Right kidney (tissue), 1 donor: ENCODE results near the gene OSGIN1.
"Not testable (repeated sequence)": the region's sequence is repeated elsewhere in the genome, so short reads cannot be mapped to it uniquely, and the experiment has no call there.

Experiments used
- DNase-seq: peaks from one replicate; pipeline ENCODE4 v3.0.0-alpha.2; 2016

OSGIN1 gene

DNA sequence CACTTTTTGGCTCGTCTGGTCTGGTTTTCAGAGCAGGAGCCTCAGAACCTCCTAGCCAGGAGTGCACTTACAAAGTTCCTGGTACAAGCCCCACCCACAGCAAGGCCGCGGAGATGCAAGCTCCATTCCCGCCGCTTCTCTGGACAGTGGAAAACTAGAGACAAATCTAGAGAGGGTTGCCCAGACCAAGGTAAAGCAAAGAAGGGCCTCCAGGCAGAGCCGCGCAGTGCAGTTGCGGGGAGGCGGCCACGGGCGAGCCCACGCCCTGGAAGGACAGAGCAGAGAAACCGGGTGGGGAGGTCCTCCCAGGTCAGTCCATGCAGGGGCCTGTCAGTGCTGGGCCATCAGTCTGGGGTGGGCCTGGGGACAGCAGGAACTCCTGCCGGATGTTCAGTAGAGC is 11.0 kb upstream of the OSGIN1 start:
- no peak for DNase-seq

DNA sequence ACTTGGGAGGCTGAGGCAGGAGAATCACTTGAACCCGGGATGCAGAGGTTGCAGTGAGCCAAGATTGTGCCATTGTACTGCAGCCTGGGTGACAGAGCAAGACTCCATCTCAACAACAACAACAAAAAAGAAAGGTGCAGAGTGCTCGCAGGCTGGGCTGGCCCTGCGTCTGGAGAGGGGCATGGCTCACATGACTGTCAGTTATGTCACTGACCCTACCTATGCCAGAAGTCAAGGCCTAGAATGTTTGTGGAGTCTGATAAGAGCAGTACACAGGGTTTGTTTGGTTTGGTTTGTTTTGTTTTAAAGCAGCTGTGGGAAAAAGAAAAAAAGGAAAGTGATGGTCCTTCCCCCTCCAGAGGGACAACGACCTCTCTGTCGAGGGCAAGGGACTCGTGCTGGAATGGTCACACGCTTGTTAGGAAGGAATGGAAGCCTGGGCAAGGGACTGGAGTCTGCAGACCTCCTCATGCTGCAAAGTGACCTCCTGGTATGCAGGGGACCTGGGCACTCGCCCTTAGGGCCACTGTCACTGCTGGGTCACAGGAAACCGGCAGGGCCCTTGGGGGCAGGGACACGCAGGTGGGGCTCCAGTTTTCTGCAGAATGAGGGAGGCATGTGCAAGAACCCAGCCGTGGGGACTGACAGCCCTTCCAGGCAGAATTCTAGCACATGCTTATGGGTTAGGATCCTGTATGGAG is 10.1 kb upstream of the OSGIN1 start:
- no peak for DNase-seq

DNA sequence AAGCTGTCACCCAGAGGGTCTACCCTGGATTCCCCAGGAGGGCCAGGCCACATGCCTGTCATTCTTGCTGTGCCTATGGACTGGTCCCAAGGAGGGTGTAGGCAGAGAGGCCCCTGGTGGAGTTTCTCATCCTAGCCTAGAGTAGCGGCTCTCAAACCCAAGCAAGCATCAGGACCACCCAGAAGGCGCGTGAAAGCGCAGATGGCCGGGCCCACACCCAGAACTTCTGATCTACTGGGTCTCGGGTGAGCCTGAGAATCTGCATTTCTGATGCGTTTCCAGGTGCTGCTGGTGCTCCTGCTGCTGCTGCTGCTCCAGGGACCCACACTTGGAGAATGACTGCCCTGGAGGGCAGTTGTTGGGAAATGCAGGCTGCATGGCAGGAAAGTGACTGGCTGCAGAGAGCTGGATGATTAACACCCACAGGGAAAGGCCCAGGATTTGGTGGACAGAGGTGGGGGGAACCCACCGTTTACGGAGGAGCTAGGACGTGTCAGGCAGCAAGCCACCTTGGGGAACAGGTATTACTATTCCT is 9.5 kb upstream of the OSGIN1 start:
- no peak for DNase-seq

DNA sequence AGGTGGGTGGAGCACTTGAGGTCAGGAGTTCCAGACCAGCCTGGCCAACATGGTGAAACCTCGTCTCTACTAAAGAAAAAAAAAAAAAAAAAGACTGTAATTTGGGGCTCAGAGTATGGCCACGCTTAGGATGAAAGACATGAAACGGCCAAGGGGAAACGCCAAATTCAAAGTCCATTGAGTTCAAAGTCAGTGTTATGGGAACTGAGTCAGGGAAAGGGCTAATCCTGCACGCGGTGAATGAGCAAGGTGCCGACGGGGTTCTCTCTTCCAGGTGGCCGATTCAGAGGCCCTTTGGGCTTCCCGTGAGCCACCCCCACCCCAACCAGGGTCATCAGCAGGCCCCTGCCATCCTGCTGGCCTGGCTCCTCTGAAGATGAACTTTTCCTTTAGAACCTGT is 7.5 kb upstream of the OSGIN1 start:
- no peak for DNase-seq

DNA sequence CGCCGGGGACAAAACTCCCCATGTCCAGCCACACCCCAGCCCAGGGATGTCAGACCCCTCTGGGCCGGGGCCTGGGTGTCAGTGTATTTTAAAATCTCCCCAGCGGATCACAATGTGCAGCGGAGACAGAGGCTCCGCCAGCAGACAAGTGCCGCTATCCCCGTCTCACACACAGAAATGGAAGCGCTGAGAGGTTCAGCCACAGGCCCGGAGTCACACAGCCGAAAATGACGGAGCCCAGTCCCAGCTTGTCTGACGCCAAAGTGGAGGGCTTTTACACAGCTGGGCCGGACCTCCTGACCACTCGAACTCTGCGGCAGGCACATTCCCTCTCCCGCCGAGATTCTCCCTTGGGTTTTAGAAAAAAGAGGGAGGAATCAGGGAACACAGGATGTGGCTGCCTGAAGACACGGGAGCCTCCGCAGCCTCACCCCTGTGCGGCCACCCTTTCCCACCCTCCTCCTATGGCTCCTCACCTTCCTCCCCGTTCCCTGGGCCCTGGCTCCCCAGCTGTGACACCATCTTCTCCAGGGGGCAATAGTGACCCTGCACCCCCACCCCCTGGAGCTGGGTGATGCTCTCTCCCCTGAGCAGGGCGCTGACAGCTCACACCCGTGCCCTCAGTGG is 6.8 kb upstream of the OSGIN1 start:
- DNase-seq, result no peak

DNA sequence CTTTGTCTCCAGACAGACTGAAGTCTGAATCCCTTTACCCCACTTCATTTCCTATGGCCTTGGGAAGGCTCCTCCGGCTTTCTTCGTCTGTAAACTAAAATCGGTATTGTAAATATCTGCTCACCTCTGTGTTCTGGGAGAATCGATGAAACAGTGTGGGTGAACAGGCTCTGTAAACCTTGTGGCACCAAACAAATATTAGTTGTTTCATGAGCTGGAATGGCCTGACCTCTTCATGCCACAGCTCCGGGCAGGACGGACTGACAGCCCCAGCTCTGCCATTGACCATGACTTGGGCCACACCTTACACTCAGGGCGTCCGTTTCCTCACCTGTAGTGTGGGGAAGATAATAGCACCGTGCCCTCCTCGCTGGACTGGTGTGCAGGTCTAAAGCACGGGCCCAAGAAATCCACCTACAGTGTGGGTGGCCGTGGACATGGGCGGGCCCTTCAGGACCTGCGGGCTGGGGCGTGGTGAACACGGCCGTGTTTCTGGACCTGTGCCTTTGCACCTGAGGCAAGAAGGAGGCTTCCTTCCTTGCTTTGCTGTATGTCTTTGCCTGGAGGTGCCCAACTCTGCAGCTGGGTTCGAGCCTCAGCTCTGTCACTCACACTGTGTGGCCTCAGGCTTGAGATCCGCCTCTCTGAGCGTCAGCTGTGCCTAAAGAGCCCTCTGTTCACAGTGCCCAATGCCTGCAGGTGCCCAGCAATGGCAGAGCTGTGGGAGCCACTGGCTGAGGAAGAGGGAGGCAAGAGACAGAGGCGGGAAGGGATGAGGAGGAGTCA is 6.1 kb upstream of the OSGIN1 start:
- no peak for DNase-seq

DNA sequence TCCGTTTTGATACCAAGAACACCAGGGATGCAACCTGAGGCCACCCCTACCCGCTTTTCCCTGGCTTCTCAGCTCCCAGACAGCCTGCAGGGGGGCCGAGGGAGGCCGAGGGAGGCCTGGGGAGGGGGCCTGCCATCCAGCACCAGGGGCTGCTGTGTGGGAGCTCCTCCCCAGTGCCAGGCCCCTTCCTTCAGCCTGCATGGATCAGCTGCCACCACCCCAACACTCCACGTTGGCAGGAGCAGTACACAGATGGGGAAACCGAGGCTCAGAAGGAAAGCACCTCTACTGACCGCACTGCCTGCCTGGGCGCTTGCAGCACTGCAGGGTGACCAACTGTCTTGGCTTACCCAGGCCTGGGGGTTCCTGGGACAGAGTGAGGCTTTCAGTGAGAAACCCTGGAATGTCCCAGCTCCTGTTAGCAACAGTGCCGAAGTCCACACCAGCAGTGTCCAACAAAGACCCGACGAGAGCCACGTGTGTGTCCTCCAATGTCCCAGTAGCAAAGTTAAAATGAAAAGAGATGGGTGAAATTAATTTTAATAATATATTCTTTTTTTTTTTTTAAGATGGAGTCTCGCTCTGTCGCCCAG is 5.3 kb upstream of the OSGIN1 start:
- DNase-seq, result no peak

DNA sequence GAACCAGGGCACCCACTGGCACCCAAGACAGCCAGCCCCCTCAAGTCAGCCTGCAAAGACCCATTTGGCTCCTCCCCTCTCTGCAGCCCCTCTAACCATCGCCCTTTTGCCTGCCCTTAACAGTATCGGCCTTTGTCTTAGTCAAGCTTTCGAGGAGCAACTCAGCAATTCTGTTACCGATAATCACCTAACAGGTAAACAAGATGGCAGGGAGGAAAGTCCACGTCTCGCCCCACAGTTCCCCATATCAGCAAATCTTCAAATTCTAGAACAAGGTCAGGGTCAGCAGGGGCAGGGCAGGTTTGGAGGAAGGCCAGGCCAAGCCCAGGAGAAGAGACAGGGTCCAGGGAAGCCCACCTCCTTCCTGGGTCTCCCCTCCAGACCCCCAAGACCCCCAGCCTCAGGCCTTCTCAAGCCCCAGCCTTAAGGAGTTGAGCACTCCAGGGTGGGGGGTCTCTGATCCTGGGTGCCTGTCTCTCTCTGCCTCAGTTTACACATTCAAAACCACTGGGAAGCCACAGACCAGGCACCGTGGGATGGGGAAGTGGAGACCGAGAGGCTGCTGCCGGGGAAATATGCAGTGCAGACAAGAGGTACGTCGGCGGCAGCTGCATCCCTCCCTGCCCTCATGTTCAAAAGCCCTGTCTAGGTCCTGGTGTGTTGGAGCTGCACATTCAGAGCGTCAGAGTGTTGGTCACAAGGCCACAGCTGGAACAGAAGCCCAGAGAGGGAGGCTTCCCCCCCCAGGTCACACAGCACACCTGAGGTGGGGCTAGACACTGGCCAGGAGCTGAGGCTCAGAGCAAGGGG is 3.9 kb upstream of the OSGIN1 start:
- DNase-seq, result no peak

DNA sequence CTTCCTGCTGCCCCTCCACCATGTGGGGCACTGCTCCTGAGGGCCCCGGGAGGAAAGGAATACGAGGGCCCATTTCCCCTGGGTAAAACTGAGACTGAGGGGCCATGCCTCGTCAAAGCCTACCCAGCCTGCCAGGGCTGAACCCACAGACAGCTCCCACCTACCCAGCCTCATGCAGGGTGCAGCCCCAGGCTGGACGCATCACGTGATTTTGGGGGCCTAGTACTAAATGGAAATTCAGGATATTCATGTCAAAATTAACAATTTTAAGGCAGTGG is 3.4 kb upstream of the OSGIN1 start:
- no peak for DNase-seq

DNA sequence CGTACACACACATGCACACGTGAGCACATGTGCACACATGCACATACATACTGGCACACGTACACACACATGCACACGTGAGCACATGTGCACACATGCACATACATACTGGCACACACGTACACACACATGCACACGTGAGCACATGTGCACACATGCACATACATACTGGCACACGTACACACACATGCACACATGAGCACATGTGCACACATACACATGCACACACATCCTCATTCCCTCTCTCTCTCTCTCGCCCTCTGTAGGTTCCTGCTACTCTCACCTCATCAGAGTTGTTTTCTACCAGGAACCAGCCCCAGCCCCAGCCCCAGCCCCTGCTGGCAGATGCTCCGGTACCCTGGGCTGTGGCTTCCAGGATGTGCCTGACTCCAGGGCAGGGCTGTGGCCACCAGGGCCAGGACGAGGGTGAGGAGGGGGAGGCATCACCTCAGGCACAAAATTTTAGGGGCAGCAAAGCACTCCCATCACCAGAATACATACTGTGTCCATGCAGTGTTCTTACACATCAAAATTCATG is 2.1 kb upstream of the OSGIN1 start:
- DNase-seq, result not testable (repeated sequence)

DNA sequence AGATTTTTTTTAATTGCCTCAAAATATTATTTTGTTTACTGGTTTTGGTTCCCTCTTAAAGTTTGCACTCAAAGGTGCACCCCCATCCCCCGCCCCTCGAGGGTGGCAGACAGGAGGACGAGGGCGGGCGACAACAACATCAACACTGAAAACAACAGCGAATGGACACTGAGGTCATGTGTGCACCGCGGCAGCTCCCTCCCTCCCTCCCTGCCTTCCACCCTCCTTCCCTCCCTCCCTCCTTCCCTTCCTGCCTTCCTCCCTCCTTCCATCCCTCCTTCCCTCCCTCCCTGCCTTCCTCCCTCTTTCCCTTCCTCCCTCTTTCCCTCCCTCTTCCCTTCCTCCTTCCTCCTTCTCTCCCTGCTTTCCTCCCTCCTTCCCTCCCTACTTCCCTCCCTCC is 1.5 kb upstream of the OSGIN1 start:
- no peak for DNase-seq

DNA sequence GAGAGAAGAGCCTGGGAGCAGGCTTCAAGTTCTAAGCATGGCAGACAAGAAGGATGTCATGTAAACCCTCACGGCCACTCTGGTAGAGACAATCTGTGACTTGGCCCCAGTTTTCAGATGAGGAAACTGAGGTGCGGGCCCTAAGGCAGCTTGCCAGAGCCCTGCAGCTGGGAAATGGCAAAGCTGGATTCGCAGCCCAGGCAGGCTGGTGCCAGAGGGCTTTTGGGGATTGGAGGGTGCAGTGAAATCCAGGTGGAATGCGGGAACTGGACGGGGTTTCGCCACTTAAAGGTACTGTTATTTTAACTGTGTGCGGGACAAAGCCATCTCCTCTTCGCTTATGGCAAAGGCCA is 477 bp upstream of the OSGIN1 start:
- DNase-seq, result no peak

DNA sequence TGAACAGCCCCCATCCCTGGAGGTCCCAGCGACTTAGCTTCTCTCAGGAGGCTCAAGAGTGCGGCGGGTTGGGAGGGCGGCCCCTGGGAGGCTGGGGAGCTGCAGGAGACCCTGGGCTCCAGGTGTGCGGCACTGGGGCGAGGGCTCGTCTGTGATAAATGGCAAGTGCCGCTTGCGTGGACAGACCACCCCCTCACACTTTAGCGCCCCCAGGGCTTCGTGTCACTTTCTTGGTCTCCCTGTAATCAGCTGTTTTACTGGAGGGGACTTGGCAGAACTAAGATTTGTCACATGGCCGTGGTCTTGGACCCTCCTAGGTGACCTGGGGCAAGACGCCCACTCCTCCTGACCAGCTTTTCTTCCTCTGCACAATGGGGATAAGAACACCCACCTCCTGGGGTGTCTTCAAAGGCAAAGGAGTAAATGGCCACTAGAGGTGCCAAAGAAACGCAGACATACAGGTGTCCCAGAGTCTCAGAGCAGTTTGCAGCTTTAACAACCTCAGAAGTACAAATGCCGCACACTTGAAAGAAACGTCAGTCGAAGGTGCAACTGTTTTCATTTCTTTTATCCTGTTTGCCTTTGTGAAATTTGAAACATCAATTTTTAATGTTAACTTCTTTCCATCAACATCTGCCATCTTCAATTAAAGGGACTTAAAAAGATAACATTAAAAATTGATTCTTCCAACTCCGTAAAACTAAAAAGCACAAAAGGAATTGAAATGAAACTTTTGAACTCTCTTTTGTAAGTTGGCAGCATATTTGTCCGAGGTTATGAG is 946 bp downstream of the OSGIN1 start:
- DNase-seq, result no peak

DNA sequence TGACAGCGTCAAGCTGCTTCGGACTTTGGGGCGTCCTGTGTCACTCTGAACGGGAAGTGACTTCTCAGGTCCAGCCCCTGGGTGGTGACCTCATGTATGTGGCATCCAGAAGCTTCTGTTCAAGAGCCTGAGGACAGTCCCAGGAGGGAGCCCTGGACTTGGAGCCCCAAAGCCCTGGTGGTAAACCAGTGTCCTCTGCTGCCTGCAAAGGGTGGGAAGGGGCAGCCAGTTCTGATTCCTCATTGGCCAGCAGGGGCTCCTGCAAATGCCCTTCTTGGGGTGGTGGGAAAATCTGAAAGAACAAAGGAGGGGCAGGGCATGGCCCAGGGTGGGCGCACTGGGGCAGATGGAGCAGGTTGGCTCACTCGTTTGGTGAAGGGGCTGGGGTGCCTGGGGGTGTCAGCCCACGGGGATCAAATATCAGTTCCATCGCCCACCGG is 1.6 kb downstream of the OSGIN1 start:
- no peak for DNase-seq

DNA sequence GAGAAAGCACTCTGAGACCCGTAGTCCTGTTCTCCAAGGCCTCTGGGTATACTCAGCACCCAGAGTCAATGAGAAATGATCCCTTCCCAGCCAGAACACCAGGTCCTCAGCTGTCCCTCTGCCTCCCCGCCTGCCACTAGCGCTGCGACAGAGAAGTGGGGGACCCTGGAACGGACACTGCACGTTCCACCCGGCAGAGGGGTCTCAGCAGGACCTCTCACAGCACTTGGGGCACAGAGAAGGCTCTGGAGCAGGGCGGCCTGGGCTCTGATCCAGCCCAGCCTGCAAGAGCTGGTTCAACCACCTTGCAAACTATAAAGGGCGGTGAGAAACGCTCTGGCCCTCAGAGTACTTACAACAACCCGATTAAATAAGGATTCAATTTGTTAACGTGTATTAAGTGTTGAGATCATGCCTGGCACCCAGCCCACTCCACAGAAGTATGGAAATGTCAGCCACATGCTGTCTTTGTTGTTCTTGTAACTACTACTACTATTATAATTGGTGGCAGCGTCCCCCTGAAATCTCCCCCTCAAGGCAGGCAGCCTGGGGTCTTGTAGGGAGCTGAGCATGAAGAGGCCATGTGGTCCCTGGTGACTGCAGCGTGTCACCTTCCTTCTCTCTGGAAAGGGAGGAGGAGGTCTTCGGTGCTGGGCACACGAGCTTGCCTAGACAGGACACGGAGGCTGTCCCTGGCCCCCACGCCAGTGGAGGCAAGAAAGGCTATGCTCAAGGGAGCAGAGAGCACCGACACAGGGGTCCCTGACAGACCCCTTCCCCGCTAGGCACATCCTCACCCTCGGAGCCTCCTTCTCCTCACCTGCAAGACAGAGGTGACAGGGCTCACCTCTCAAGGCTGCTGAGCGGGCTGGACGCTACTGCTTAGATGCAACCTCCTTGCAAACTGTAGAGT is 2.4 kb downstream of the OSGIN1 start:
- DNase-seq, result no peak

DNA sequence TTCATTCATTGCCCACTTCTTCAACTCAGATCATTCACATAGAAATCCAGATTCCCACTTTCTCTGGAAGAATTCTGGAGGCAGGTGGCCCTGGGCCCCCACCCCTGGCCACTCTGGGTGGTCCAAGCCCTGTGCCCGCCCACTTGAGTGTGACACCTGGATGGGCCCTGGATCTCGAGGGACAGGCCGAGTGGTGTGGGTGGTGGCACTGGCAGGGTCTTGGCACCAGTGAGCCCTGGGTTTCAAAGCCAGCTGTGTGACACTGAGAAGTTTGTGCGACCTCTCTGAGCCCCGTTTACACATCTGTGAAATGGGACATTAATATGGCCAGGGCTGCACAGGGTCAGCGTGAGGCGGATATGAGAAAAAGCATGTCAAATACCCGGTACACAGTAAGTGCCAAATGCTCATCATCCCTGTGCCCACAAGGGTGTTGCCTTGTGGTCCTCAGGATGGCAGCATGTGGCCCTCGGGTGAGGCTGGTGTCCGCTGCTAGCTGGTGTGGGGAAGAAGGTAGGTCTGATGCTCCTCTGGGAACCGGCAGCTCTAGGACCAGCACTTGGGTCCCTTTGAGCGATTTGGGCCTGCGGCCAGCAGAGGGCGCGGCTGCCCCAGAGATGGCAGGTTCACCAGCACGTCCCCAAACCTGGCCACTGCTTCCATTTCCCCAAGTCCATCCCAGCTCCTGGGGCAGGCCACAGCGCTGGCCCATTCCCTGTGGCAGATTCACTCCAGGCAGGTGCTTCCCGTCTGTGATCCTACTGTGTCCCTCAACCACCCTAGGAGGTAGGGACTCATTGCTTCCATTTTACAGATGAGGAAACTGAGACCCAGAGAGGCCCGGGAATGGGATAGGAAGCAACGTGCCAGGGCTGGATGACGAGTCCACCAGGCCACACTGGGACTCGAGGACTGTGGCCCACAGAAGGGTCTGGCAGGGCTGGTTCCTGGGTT is 3.6 kb downstream of the OSGIN1 start:
- peak; percentile 55 for DNase-seq

DNA sequence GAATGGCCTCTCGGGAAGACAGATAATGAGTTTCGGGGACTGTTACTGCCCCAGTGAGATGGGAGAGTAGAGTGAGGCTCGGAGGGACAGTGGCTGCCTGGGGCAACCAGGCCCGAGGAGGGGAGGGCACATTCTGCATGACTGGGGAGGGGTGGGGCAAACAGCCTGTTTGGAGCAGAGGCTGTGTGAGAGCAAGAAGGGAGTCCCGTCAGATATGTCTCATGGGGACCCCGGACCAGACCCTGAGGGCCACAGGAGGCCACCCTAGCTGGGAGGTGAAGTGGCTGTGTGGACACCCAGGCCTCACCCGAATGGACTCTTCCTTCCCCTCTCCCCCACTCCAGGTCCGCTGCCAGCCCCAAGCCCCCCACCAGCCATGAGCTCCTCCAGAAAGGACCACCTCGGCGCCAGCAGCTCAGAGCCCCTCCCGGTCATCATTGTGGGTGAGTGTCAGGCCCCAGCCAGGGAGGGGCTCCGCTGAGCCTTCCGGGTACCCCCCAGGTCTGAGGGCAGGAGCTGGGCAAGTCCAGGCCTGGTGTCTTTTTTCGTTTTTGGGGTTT is 4.3 kb downstream of the OSGIN1 start:
- DNase-seq, result no peak

DNA sequence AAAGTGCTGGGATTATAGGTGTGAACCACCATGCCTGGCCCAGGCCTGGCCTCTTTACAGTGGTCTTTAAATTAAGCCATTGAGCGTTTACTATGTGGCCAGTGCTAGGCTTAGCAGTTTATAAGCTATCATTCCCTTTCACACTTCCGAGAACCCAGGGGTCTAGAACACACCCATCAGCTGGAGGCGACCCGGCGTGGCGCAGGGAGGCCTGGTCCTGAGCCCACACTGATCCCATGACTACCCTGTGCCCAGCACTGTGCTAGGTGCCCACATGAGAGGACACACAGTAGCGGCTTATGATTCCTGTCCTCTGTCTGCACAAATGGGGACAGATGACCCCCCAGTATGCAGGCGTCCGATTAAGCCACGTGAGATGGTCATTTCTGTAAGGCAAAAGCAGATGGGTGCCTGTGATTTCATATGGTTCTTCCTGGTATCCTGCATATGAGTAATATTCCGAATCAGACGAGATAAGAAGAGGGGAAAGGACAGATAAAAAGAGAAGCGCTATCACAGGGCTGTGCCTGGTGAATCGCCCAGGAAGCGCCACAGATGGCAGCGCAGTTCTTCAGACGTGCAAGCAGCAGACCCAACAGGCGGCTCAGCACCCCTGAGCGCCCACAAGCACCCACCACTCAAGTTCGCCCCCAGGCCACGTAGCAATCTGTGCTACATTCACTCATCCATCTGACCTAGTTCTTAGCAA is 5.3 kb downstream of the OSGIN1 start:
- DNase-seq, result no peak
